Right renal pelvis (tissue), 4 donors: ENCODE measurements around the gene GPR61. TPM values are rescaled to one million over a fixed set of nuclear protein-coding genes. Genes with fewer than 3 reads are reported as not detected.

Experiments
- DNase-seq, 4 donors: peaks; one replicate each; pipeline ENCODE4 v3.0.0-alpha.2; 2013; ENCODE audit warnings: low read depth in 4 of 4, low spot score in 3 of 4, missing footprints in 1 of 4
- polyA plus RNA-seq, 4 donors: library from polyadenylated mRNA; unstranded; fragments of 120-200 nt; gene quantifications; one replicate each; pipeline ENCODE4 v1.2.1, GENCODE V29; 2013; ENCODE audit not compliant: insufficient read length in 4 of 4

Gene GPR61, protein sequence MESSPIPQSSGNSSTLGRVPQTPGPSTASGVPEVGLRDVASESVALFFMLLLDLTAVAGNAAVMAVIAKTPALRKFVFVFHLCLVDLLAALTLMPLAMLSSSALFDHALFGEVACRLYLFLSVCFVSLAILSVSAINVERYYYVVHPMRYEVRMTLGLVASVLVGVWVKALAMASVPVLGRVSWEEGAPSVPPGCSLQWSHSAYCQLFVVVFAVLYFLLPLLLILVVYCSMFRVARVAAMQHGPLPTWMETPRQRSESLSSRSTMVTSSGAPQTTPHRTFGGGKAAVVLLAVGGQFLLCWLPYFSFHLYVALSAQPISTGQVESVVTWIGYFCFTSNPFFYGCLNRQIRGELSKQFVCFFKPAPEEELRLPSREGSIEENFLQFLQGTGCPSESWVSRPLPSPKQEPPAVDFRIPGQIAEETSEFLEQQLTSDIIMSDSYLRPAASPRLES
- under 1 TPM; 0.49 to 0.91 (median 0.90) TPM for polyA plus RNA-seq

DNA sequence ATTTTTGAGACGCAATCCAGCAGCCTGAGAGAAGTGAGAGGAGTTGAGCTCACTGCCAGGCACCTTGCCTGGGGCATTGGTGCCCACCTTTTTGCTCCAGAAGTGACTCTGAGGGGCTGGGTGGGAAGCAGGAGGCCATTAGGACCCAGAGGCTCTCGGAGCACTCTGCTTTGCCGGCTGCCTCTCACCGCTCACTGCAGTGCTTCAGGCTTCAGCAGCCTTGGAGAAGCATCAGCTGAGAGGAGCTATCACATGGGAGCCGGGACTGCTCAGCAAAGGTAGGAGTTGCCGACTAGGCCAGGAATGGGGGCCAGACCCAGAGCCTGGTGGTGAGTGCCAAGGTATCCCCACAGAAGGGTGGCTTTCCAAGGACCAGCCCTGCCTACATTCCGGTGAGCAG lies at the start of gene GPR61:
Gene GPR61, plus strand, starts transcription at position 197 of the 400 bp plus-strand sequence. CDS start 3,151 bp downstream, outside the sequence.
- DNase-seq: no peak

- no peak for DNase-seq
Measured at GRCh38 chr1:109490029-109490933, 49.4 kb upstream of the GPR61 start.

DNA sequence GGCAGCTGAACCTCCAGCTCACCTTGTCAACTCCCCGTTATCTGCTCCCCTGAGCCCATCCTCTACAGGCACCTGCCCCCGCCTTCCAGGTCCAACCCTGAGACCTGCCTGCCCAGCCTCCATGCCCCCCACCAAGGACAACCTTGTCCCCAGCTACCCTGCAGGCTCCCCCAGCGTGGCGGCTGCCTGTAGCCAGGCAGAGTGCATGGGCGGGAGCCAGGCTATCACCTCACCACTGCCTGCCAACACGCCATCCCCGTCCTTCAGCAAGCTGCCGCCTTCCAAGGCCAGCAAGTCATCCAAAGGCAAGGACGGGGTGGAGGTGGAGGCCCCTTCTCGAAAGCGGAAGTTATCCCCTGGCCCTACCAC lies 48.8 kb upstream of the GPR61 start:
- DNase-seq: no peak

DNA sequence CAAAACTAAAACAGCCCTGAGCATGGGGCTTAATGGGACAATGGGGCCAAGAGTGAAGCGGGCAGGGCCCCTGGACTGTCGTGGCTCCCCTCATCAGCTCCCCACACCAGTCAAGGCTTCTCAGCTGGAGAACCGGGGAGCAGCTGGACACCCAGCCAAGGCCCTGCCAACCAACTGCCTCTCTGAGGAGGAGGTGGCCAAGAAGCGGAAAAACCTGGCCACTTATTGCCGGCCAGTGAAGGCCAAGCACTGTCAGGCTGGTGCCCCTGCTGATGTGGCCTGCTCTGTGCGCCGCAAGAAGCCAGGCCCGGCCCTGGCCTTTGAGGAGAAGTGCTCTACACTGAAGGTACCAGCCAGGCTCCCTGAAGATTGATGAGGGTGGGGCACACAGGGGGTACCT lies 48.3 kb upstream of the GPR61 start:
- no peak for DNase-seq

DNA sequence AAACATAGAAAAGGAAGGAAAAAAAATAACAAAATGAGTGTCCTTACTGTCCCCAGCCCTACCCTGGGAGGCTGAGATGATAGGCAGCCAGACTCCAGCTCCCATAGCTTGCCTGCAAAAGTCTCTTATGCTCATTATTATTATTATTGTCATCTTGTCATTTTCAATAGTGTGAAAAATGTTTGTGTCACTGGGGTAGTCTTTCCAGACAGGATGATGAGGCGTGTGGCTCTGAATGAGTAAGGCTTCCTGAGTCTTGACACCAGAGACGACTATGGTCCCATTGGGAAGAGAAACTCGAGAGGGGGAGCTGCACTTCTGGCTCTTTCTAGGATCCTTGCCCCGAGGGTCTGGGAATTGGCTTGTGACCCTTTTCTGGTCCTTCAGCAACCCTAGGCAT lies 46.9 kb upstream of the GPR61 start:
- DNase-seq: no peak

DNA sequence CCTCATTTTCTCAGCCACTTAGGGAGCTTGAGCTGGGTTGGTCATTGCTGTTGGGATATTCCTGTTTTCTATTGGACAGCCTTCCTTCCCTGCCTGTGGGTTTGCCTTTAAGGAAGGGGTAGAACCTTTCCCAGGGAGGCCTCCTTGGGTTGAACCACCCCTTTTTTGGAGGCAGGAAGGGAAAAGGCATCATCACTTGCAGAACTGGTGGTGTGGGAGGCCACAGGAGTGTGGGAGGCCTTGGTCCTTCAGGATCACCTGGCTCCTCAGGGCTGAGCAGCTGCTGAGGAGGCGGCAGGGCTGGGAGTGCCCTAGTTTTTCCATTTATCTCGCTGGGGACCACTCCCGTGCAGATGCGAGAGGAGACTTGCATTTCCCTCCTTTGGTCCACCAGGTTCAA lies 46.4 kb upstream of the GPR61 start:
- no peak for DNase-seq

DNA sequence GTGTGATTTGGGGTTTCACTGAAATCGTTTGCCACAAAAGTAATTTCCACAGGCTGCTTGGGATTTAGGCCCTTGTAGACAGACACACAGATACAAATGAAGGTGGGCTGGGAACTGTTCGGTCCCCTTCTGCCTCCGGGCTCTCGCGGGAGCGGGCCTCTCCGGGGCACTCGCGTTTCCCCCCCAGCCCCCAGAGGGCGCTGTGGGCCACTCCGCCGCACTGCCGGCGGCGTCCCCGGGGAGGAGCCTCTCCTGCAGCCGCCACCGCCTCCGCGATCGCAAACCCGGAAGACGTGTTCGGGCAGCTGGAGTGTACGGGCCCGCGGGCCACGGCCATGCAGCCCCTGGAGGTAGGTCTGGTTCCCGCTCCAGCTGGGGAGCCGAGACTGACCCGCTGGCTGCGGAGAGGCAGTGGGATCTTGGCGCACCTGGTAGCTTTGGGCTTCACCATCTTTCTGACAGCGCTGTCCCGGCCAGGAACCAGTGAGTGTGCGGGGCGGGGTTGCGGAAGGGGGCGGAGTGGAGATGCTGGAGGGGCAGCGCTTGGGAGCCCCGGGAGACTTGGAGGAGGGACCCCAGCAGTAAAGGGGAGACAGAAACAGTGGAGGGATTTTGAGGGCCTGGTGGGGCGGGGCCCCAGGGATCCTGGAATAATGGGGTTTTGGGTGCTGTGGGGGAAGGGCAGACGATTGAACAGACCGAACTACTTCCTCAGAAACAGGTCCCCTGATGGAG lies 45.7 kb upstream of the GPR61 start, which contains the start of gene CYB561D1:
Gene CYB561D1, plus strand, starts transcription at position 290 of the 735 bp plus-strand sequence. Its CDS starts 46 bp downstream, at position 336.
- DNase-seq: peak in 3 of 4 donors; percentile 72 to 86 (median 74)

- DNase-seq: no peak
Measured at GRCh38 chr1:109495738-109496137, 43.9 kb upstream of the GPR61 start.

DNA sequence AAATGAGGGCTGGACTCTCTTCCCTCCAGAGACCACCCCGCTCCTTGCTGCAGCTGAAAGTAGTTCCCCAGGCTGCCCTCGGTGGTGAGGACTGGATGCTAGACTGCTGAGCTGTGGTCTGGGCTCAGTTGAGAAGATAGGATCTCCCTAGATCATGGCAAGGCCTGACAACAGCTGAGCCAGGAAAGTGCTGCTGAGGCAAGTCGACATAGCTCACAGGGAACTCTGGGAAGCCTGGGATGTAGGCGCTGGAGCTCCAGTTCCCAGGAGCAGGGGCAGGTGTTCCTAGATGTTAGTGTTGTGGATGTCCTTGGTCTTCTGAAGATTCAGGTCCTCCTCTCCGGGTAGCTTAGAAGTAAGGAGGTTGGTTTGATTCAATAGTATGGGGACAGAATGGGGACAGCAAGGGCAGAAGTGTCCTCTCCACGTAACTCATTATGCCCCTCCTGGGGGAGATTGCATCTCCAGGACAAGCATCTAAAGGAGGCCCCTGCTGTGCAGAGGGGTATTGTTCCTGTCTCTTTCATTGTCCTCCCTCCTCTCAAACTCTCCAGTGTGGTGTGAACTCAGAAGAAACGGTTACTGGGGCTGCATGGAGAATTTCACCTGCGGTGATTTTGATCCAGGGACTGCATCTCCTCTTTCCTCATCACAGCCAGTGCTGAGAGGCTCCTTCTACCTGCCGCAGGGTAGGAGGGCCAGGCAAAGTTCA lies 42.1 kb upstream of the GPR61 start:
- no peak for DNase-seq

- peak in 1 of 4 donors; percentile 59 for DNase-seq
Measured at GRCh38 chr1:109498161-109498801, 41.4 kb upstream of the GPR61 start.

GRCh38 chr1:109499081-109499480 lies 40.6 kb upstream of the GPR61 start:
- DNase-seq: no peak

DNA sequence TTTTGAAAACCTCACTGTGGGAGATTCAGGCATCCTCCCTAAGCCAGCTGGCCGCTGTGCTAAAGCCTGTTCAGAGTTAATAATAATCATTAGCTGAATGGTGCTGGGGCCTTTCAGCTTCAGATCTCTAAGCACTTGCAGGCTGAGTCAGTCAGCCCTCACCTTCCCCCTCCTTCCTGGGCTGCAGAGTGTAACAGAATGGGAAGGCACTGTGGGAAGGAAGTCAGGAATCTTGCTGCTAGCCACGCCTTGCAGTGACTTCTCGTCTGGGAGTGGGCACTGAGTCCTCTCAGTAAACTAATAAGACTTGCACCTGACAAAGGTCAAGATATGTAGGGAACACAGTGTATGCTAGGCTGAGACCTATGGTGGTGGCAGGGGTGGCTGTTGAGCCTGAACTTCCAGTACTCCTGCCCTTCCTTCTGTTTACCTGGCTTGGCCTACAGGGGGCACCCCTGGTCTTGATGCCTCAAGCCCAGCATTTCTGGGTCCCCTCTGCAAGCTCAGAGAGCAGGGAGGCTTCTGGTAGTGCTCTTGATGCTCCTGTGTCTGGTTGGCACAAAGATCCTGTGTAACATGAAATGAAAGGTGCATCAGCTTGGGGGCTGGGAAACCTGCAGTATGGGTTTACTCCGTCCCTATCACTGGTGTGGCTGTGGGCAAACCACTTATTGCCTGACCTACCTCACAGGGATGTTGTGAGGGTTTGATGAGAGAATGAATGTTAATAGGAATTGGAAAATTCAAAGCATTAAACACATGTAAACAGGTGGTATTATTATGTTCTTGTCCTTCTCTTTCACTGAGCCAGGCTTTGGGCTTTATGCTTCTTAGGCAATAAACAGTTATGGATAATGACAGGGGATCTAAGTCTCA lies 39.8 kb upstream of the GPR61 start:
- DNase-seq: no peak

DNA sequence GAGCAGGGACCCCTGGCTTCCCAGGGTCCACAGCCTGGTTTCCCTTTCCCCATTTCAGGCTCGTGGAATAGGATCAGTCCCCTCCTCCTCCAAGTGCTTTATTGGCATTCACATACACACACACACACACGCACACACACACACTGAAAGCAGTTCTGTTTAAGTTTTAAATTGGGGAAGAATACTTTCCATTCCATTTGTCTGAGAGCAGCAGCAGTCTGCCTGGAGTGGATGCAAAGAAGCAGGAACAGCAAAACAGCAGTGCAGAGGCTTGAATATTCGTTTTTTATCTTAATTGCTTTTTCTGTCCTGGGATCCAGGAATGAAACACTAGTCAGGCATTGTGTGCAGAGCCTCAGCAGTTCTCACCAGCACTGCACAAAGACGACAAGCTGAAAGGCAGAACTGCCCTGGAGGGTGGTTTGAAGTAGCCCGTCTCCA lies 38.7 kb upstream of the GPR61 start:
- no peak for DNase-seq

- DNase-seq: no peak
Measured at GRCh38 chr1:109501644-109502363, 37.9 kb upstream of the GPR61 start.

DNA sequence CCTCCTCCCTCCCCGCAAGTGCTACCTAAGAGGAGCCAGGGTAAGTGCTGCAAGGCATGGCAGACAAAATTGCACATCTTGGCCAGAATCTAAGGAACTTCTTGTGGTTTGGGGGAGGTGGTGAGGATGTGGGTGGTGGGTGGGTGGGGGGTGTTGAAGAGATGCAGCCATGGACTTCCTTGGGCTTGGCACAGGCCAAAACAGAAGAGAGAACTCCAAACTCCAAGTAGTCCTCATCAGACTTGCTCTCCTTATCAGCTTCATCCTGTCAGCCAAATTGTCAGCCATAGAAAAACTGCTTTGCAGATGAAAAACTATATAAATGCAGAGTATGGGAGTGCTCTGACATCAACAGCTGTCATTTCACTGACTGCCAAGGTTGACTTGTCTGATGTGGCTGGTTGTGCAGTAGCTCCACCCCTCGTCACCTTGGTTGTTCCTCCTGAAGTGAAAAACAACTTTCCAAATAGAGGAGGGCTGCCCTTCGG lies 37.3 kb upstream of the GPR61 start:
- no peak for DNase-seq

GRCh38 chr1:109503935-109504334 lies 35.7 kb upstream of the GPR61 start:
- no peak for DNase-seq

DNA sequence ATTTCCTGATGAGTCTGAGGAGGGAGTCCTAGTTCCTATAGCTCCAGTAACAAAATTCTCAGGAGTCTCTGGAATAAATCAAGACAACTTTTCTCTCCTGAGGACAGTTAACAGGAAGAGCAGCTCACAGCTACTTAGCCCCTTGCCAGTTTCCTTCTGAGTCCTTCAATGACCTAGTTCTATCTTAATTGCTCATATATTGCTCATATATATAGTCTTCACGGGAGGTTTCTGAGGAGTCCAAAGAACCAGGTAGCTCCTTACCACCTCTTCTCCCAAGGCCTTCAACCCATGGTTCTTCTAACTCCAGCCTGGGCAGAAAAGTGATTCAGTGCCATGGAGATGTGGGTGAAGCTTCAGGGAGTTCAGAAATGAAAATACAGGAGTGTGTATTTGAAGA lies 34.7 kb upstream of the GPR61 start:
- no peak for DNase-seq
